H1 (cell line): Measurements from ENCODE around the gene VEZT.

Experiments used
- ATF2 ChIP-seq: IDR thresholded peaks from 2 replicates; pipeline ENCODE4 v1.6.1; 2012; ENCODE audit warnings: low read length, inconsistent platforms
- CTCF ChIP-seq, 3 experiments: IDR thresholded peaks; 1 replicate in 2 of 3; 2 replicates in 1 of 3; pipeline versions ENCODE4 v1.5.1 to v1.6.1; 2011; ENCODE audit warnings: low read length in 3 of 3, mild to moderate bottlenecking in 3 of 3, inconsistent platforms in 2 of 3, low read depth in 1 of 3, moderate library complexity in 1 of 3; ENCODE audit not compliant: insufficient read depth in 1 of 3; ENCODE audit errors: control extremely low read depth in 1 of 3
- PHF8 ChIP-seq: fragments of 200-600 bp; sonication (generic); conservative IDR thresholded peaks from 2 replicates; pipeline ENCODE4 v1.7.1; 2012; ENCODE audit warnings: low read depth, mild to moderate bottlenecking, inconsistent platforms, low read length, moderate library complexity
- POLR2A ChIP-seq, 2 experiments: IDR thresholded peaks; 1 replicate in 1 of 2; 2 replicates in 1 of 2; pipeline ENCODE4 v1.6.1; 2011; ENCODE audit warnings: low read depth in 2 of 2, low read length in 2 of 2, mild to moderate bottlenecking in 2 of 2; ENCODE audit errors: control extremely low read depth in 1 of 2
- TAF1 ChIP-seq: IDR thresholded peaks from 2 replicates; pipeline ENCODE4 v1.6.1; 2011; ENCODE audit warnings: mild to moderate bottlenecking, low read depth, low read length

- TF ChIP-seq ATF2 (no peak), PHF8 (no peak), CTCF (IDR thresholded peaks at IDR 0.05; ENCODE audit: control extremely low read depth in 1 of 3, insufficient read depth in 1 of 3, low read depth in 1 of 3, low read length in 3 of 3) (no peak), TAF1 (no peak), POLR2A (IDR thresholded peaks at IDR 0.05; ENCODE audit: control extremely low read depth in 1 of 2, low read depth in 2 of 2, low read length in 2 of 2) (no peak)
These were observed 121.6 kb downstream of the VEZT start for GRCh38 chr12:95339086-95339788.
